ENCODE data around the gene GPC5. TPM values are rescaled to one million over a fixed set of nuclear protein-coding genes. Genes with fewer than 3 reads are reported as not detected.

Gene GPC5
- total RNA-seq, 1 experiment from 2014 or later, result 0.15 TPM

DNA sequence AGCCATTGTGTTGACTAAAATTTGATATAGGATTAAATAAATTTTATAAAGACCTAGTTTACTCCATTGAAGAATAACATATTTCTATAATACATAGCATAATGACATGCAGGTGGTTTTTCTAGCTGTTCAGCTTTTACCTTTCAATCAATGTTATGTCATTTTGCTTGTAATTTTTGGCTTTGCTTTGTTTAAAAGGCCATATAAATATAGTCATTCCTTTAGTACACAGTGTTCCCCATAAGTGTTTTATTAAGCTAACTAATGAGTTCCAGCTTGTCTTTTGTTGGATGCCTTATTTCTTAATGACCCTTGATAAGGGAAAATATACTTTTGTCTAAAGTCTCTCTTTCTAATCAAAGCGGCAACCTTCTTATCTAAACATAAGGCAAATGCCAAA, 921.9 kb downstream of the GPC5 start:
- H3K4me2 ChIP-seq (ENCODE audit: insufficient read depth, insufficient read length, low read length), result no peak overlapping the region
- Mint-ChIP-seq H3K27ac (no peak overlapping the region), H3K4me3 (no peak overlapping the region), H3K36me3 (ENCODE audit: insufficient read depth in 1 of 3, low read depth in 3 of 3) (no peaks in the 10 kb centered on the region), H3K27me3 (ENCODE audit: low read depth) (no peaks in the 10 kb centered on the region), H3K4me1 (no peaks in the 10 kb centered on the region), H3K9me3 (no peaks in the 10 kb centered on the region)
- no peak overlapping the region for H2BK20ac ChIP-seq (ENCODE audit: low read depth, low read length, poor library complexity, severe bottlenecking)
- no peaks in the 10 kb centered on the region for H3K4me1 ChIP-seq (ENCODE audit: insufficient read depth, low read length)
- no peak overlapping the region for H3K18ac ChIP-seq (ENCODE audit: insufficient read length, low read depth, low read length)
- no peaks in the 10 kb centered on the region for H3K79me2 ChIP-seq (ENCODE audit: insufficient read depth, low read length)
- no peaks in the 10 kb centered on the region for H3K23me2 ChIP-seq (ENCODE audit: insufficient read length, low read depth, low read length, poor library complexity, severe bottlenecking)
- no peaks in the 10 kb centered on the region for H3K27me3 ChIP-seq (ENCODE audit: insufficient read depth, low read length)
- no peak overlapping the region for H3K56ac ChIP-seq (ENCODE audit: insufficient read length, low read depth, low read length)
- no peaks in the 10 kb centered on the region for H3K9me3 ChIP-seq (ENCODE audit: control insufficient read depth, low read depth, low read length)
- WGBS (ENCODE audit: extremely low coverage, insufficient read length, low lambda C conversion rate), result no CpG with 5 or more reads among the region's 1 CpG
- H2BK120ac ChIP-seq (ENCODE audit: low read depth, low read length, poor library complexity, severe bottlenecking), result no peak overlapping the region
- no peak overlapping the region for H4K8ac ChIP-seq (replicated peaks; ENCODE audit: insufficient read length, low read depth, low read length)
- no peak overlapping the region for H3K4ac ChIP-seq (ENCODE audit: low read depth, low read length)
- H4K91ac ChIP-seq (ENCODE audit: insufficient read length, low read depth, low read length), result no peak overlapping the region
- no peaks in the 10 kb centered on the region for H3K79me1 ChIP-seq (ENCODE audit: insufficient read depth, low read depth, low read length, poor library complexity, severe bottlenecking)
- H3K9ac ChIP-seq (ENCODE audit: extremely low read depth, insufficient read length, low read length), result no peak overlapping the region
- no peak overlapping the region for H2AFZ ChIP-seq (ENCODE audit: low read length)
- no peak for TF ChIP-seq CTCF (conservative IDR thresholded peaks at IDR 0.05)
- no peak for DNase-seq
- H3T11ph ChIP-seq (ENCODE audit: low read length), result no peak overlapping the region
- no peak overlapping the region for H4K5ac ChIP-seq (ENCODE audit: insufficient read length, low read depth, low read length)
- H3K14ac ChIP-seq (ENCODE audit: insufficient read depth, low read length), result no peak overlapping the region
- no peak overlapping the region for H2BK5ac ChIP-seq (ENCODE audit: insufficient read length, low read length)
- H2AK5ac ChIP-seq (ENCODE audit: insufficient read length, low read length), result no peak overlapping the region
- H3K27ac ChIP-seq (ENCODE audit: insufficient read length, low read depth, low read length), result no peak overlapping the region
- no peak overlapping the region for H2BK15ac ChIP-seq (ENCODE audit: low read depth, low read length)
- no peak overlapping the region for H3K23ac ChIP-seq (ENCODE audit: insufficient read length, low read depth, low read length)
- H4K20me1 ChIP-seq (ENCODE audit: control insufficient read depth, insufficient read depth, insufficient read length), result no peaks in the 10 kb centered on the region
- H2BK12ac ChIP-seq (ENCODE audit: insufficient read length, low read depth, low read length), result no peak overlapping the region

Data from H9 (cell line).